Adrenal gland (tissue), 12 donors: ENCODE data around the gene MGAT5. TPM values are rescaled to one million over a fixed set of nuclear protein-coding genes. Genes with fewer than 3 reads are reported as not detected.

Experiments
- DNase-seq, 7 donors: peaks; one replicate each; pipeline ENCODE4 v3.0.0-alpha.2; 2019 to 2020
- H3K27ac ChIP-seq, 5 donors: fragments of 200-600 bp; sonication (generic) in 4 of 5; 1 replicate in 3 of 5; 2 replicates in 2 of 5; pipeline versions ENCODE4 v1.5.1 to v1.8.0; 2016 to 2020; ENCODE audit warnings: mild to moderate bottlenecking in 1 of 5
- H3K27me3 ChIP-seq: fragments of 200-600 bp; 2 replicates; pipeline ENCODE4 v1.8.0; 2021
- H3K36me3 ChIP-seq, 2 donors: fragments of 200-600 bp; replicated peaks in 1 of 2; 1 replicate in 1 of 2; 2 replicates in 1 of 2; pipeline versions ENCODE4 v1.5.1 to v1.8.0; 2018 to 2022
- H3K4me1 ChIP-seq, 2 donors: fragments of 200-600 bp; replicated peaks in 1 of 2; 1 replicate in 1 of 2; 2 replicates in 1 of 2; pipeline versions ENCODE4 v1.5.1 to v1.8.0; 2018 to 2021
- H3K4me3 ChIP-seq, 4 donors: fragments of 200-600 bp; sonication (generic) in 3 of 4; one replicate each; pipeline ENCODE4 v1.5.1; 2016 to 2018
- H3K9me3 ChIP-seq, 3 donors: fragments of 200-600 bp; sonication (generic) in 1 of 3; replicated peaks in 1 of 3; 1 replicate in 2 of 3; 2 replicates in 1 of 3; pipeline versions ENCODE4 v1.5.1 to v1.8.0; 2016 to 2021
- POLR2A ChIP-seq, 2 donors: fragments of 450-650 bp; IDR thresholded peaks; one replicate each; pipeline ENCODE4 v1.6.1; 2017; ENCODE audit warnings: antibody characterized with exemption in 2 of 2, mild to moderate bottlenecking in 2 of 2, moderate library complexity in 1 of 2
- WGBS, 4 donors: extraction: QIAGEN DNeasy Blood & Tissue Kit in 2 of 4; methylation state at CpG; one replicate each; pipeline versions ENCODE4 v1.1.5 to v1.1.7; 2013 to 2017; 5-methylcytosine and 5-hydroxymethylcytosine counted together
- intact Hi-C, 2 donors: fragments of 100-400 bp; cut with DNase I; formaldehyde crosslinking; loops; one replicate each; pipeline versions ENCODE4 v1.14.1 to v1.15.0; 2022 to 2023
- polyA plus RNA-seq, 3 donors: library from polyadenylated mRNA; stranded (reverse); fragments of 200-250 nt in 2 of 3; fragments of 350-450 nt in 1 of 3; fragmentation: Illumina TruSeq in 1 of 3; extraction: RNeasy Lipid Tissue Mini Kit (QIAGEN cat#74804) in 1 of 3; gene quantifications; one replicate each; pipeline ENCODE4 v1.2.3, GENCODE V29; 2013 to 2014
- total RNA-seq, 9 donors: library from RNA; depleted of rRNA in 4 of 9; stranded (reverse); fragments of >200 nt in 4 of 9; fragments of 120-200 nt in 1 of 9; fragmentation: NEBNext Ultra II Directional in 1 of 9; extraction: Animal tissue kit (Norgen Biotek cat#: 25700) in 1 of 9; gene quantifications; one replicate each; pipeline versions ENCODE4 v1.1.0 to v1.2.4, GENCODE V29; 2013 to 2023
- TF ChIP-seq, protein P1 (sequence below), 6 experiments: fragments of 450-650 bp in 4 of 6; fragments of 200-600 bp in 2 of 6; sonication (generic) in 1 of 6; IDR thresholded peaks; 1 replicate in 5 of 6; 2 replicates in 1 of 6; pipeline versions ENCODE4 v1.5.1 to v1.8.0; 2016 to 2021; ENCODE audit warnings: antibody characterized with exemption in 6 of 6, mild to moderate bottlenecking in 2 of 6, moderate library complexity in 1 of 6
- donor health status: healthy with polysubstance abuse.
- donor health status: Bipolar disorder and iron deficiency.
- donor health status: DM: yes; HTN: yes; CAD: no.
- donor health status: DM: no; HTN: no; CAD: no.
- donor health status: DM: no; HTN: no; CAD: no.
- donor health status: DM: yes; HTN: yes; CAD: no.

MGAT5 gene
- total and polyA plus RNA-seq, 12 donors = 2.9 to 74.6 (median 41.1) TPM

DNA sequence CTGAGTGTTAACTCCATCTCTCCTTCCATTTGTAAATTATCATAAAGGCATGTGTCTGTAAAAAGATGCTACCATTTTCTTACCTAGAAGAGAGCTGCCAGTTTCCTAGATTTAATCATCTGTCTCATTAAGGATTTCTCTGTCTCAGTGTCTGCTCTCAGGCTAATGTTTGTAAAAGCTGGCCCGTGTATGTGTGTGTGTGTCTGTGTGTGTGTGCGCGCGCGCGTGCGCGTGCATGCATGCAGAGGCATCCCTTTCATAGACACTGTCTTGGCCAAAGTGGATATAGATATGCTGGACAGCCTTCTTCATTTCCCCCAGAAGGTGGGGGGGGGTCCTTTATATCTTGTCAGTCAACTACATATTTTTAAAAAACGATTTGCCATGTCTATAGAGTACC is 18.9 kb downstream of the MGAT5 start:
- H3K9me3 ChIP-seq = no peaks in the 10 kb centered on the region
- intact Hi-C loops = no loop called here

DNA sequence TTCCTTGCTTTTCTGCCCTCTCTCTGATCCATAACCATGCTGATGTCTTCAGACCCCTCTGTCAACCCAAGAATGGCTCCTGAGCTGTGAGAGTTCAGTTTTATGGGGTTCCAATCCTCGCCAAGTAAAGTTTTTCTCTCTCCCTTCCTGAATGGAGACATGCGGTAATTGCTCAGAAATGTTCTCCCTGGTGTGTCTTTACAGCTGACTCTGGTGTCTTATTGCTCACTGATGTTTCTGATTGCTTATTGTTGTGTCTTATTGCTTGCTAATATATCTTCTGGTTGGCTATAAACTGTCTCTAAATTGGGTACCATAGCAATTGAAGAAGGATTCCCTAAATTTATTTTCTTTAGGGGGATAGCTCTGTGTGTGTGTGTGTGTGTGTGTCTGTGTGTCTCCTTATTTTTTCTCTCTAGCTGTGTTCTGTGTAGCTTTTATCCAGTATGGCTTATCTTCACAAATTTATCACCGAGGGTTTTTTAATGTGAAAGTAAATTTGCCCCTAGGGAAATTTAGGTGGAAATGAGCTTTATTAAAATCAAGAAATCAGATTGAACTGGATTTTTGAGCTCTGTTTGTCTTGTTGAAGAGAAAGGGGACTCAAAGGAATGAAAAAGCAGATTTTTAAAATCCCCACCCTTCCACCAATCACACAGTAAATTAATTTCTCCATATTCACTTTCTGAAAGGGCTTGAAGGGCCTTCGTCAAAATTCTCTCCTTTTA is 19.5 kb downstream of the MGAT5 start:
- Histone ChIP-seq H3K36me3 (no peaks in the 10 kb centered on the region), H3K4me3 (no peak overlapping the region), H3K9me3 (no peaks in the 10 kb centered on the region), H3K27ac (no peak overlapping the region), H3K27me3 (no peaks in the 10 kb centered on the region), H3K4me1 (no peaks in the 10 kb centered on the region)
- no peak for DNase-seq
- intact Hi-C loops = no loop called here
- 81 to 98% (median 93%) methylated on average over 4 of the region's 4 CpGs for WGBS, 4 donors
- TF ChIP-seq, protein P1, sequence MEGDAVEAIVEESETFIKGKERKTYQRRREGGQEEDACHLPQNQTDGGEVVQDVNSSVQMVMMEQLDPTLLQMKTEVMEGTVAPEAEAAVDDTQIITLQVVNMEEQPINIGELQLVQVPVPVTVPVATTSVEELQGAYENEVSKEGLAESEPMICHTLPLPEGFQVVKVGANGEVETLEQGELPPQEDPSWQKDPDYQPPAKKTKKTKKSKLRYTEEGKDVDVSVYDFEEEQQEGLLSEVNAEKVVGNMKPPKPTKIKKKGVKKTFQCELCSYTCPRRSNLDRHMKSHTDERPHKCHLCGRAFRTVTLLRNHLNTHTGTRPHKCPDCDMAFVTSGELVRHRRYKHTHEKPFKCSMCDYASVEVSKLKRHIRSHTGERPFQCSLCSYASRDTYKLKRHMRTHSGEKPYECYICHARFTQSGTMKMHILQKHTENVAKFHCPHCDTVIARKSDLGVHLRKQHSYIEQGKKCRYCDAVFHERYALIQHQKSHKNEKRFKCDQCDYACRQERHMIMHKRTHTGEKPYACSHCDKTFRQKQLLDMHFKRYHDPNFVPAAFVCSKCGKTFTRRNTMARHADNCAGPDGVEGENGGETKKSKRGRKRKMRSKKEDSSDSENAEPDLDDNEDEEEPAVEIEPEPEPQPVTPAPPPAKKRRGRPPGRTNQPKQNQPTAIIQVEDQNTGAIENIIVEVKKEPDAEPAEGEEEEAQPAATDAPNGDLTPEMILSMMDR (IDR thresholded peaks at IDR 0.05) = no peak
- no peak for TF ChIP-seq POLR2A (IDR thresholded peaks at IDR 0.05)

More for the DNA sequence above, 18.9 kb downstream of the MGAT5 start:
- H3K27ac ChIP-seq = no peak overlapping the region
- H3K27me3 ChIP-seq = no peaks in the 10 kb centered on the region
- DNase-seq = no peak
- H3K4me3 ChIP-seq = no peak overlapping the region
- H3K36me3 ChIP-seq = no peaks in the 10 kb centered on the region
- TF ChIP-seq, protein P1 (IDR thresholded peaks at IDR 0.05) = no peak
- TF ChIP-seq POLR2A (IDR thresholded peaks at IDR 0.05) = no peak
- 86 to 95% (median 94%) methylated on average over 9 of the region's 9 CpGs for WGBS, 4 donors
- H3K4me1 ChIP-seq = no peaks in the 10 kb centered on the region

DNA sequence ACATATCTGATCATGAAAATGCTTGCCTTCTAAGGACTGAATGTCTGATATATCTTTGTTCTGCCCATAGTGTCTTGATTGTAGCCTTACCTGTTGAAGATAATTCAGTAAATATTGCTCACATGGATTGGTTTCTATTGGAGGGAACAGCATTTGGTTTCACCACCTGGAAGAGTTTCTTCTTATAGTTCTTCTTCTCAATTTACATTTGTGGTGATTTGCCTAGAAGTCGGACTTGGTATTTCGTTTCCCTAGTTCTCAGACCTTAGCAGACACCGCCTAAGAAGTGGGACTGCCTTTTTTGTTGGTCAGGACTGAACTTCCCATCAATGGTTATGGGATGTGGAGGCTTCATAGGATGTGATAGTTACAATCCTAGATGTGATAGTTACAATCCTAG is 20.2 kb downstream of the MGAT5 start:
- intact Hi-C loops = no loop called here
- H3K27me3 ChIP-seq = no peaks in the 10 kb centered on the region
- TF ChIP-seq, protein P1 (IDR thresholded peaks at IDR 0.05) = no peak
- TF ChIP-seq POLR2A (IDR thresholded peaks at IDR 0.05) = no peak
- DNase-seq = no peak
- peaks cover 0 to 4% of the 10 kb centered on the region in 2 donors for H3K4me1 ChIP-seq
- no peaks in the 10 kb centered on the region for H3K9me3 ChIP-seq
- WGBS, 4 donors = 93 to 100% (median 99%) methylated on average over 3 of the region's 3 CpGs
- H3K27ac ChIP-seq = no peak overlapping the region
- no peak overlapping the region for H3K4me3 ChIP-seq
- no peaks in the 10 kb centered on the region for H3K36me3 ChIP-seq

DNA sequence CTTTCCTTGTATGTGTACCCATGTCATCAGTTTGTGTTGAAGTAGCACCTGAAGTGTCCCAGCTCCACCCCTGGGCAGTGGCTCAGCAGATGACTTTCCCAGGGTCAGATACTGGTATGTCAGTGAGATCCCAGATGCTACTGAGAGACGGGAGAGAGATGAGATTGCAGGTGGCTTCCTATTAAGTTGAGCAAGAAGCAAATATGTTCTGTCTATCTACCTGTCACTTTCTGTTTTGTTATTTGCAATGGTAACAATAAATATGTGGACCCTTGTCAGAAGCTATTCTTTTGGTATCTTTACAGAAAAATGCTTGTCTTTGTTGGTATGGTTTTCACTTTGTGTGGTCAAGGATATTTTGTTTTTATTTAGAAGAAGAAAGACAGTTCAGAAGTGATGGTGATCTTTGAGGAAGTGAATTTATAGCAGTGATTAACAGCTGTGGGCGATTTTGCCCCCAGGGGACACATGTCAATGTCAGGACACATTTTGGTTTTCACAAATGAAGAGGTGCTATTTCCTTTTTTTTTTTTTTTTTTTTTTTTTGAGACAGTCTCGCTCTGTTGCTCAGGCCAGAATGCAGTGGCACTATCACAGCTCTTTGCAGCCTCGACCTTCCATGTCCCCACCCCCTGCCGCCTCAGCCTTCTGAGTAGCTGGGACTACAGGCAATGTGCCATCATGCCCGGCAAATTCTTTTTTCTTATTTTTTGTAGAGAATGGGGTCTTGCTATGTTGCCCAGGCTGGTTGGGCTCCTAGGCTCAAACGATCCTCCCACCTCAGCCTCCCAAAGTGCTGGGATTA is 21.4 kb downstream of the MGAT5 start:
- intact Hi-C loops = no loop called here
- H3K4me3 ChIP-seq = no peak overlapping the region
- no peaks in the 10 kb centered on the region for H3K27me3 ChIP-seq
- 60 to 74% (median 69%) methylated on average over 7 of the region's 7 CpGs for WGBS, 4 donors
- DNase-seq = no peak
- no peaks in the 10 kb centered on the region for H3K36me3 ChIP-seq
- TF ChIP-seq, protein P1 (IDR thresholded peaks at IDR 0.05) = no peak
- TF ChIP-seq POLR2A (IDR thresholded peaks at IDR 0.05) = no peak
- no peaks in the 10 kb centered on the region for H3K9me3 ChIP-seq
- H3K27ac ChIP-seq = no peak overlapping the region
- peaks cover 0 to 4% of the 10 kb centered on the region in 2 donors for H3K4me1 ChIP-seq
